ENCODE measurements around the gene MYO1E. TPM values are rescaled to one million over a fixed set of nuclear protein-coding genes. Genes with fewer than 3 reads are reported as not detected.

The MYO1E gene
- total and polyA plus RNA-seq, 2 donors from 2014 or later = 41.9 to 198 TPM

DNA sequence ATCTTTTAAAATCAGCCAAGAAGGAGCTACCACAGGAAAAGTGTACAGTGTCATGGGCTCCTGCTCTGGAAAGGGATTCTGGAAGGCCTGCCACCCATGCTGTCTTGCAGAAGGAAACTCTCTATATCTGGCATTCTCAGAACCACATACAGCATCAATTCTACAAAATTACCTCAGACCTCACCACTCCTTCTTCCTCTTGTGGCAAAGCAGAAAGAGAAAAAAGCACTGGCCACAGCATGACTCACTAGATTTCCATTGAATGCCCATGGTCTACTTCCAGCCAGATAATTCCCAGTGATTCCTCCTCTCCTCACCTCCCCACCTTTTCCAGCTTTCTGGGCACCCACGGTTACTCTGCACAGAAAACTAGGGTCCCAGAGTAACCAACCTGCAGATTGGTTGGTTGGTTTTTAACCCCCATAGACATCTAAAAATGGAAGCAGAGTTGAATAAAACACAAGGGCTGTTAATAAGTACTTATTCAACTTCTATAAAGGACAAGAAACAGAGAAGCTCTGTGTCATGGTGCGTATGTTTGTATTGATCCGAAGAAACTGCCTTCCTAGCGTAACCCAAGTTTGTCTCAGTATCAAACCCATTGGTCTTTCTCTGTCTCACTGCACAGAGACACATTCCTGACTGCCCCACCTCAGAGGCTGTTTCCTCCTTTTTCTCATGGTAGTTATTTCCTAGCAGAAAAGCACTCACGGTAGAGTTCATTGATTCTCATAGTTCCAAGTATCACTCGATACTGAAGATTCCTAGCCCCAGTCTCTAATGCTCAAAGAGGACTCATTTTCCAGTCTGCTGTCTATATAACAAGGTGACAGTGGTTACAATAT lies 98.3 kb downstream of the MYO1E start:
- Histone ChIP-seq H3K27ac (ENCODE audit: low read depth in 2 of 2, low read length in 2 of 2) (no peak overlapping the region), H3K27me3 (ENCODE audit: control insufficient read depth, insufficient read depth, low read length) (no peaks in the 10 kb centered on the region), H3K9me3 (ENCODE audit: control insufficient read depth in 2 of 3, insufficient read depth in 1 of 3, low read length in 3 of 3) (no peaks in the 10 kb centered on the region), H3K4me3 (ENCODE audit: low read length in 3 of 3) (no peak overlapping the region), H3K4me1 (ENCODE audit: control insufficient read depth in 2 of 3, insufficient read depth in 2 of 3, low read depth in 1 of 3, low read length in 3 of 3) (no peaks in the 10 kb centered on the region), H3K36me3 (ENCODE audit: control insufficient read depth in 2 of 3, insufficient read depth in 3 of 3, low read length in 3 of 3) (no peaks in the 10 kb centered on the region), H3K9ac (ENCODE audit: low read length in 3 of 3) (no peak overlapping the region)
- FAIRE-seq = no peak
- no peak for TF ChIP-seq CTCF (IDR thresholded peaks at IDR 0.05; ENCODE audit: borderline replicate concordance, extremely low read depth, insufficient read depth)
- no peak for DNase-seq
- intact Hi-C loops (cut with DNase I) = no loop called here

- Histone ChIP-seq H3K27me3 (ENCODE audit: control insufficient read depth, insufficient read depth, low read length) (no peaks in the 10 kb centered on the region), H3K4me3 (ENCODE audit: low read length in 3 of 3) (no peak overlapping the region), H3K36me3 (ENCODE audit: control insufficient read depth in 2 of 3, insufficient read depth in 3 of 3, low read length in 3 of 3) (no peaks in the 10 kb centered on the region), H3K4me1 (ENCODE audit: control insufficient read depth in 2 of 3, insufficient read depth in 2 of 3, low read depth in 1 of 3, low read length in 3 of 3) (no peaks in the 10 kb centered on the region), H3K27ac (ENCODE audit: low read depth in 2 of 2, low read length in 2 of 2) (no peak overlapping the region), H3K9ac (ENCODE audit: low read length in 3 of 3) (no peak overlapping the region), H3K9me3 (ENCODE audit: control insufficient read depth in 2 of 3, insufficient read depth in 1 of 3, low read length in 3 of 3) (no peaks in the 10 kb centered on the region)
- no peak for TF ChIP-seq CTCF (IDR thresholded peaks at IDR 0.05; ENCODE audit: borderline replicate concordance, extremely low read depth, insufficient read depth)
- FAIRE-seq (no peak), DNase-seq (no peak)
- intact Hi-C loops (cut with DNase I) = no loop called here
These were observed 99.4 kb downstream of the MYO1E start for GRCh38 chr15:59273234-59273633.

DNA sequence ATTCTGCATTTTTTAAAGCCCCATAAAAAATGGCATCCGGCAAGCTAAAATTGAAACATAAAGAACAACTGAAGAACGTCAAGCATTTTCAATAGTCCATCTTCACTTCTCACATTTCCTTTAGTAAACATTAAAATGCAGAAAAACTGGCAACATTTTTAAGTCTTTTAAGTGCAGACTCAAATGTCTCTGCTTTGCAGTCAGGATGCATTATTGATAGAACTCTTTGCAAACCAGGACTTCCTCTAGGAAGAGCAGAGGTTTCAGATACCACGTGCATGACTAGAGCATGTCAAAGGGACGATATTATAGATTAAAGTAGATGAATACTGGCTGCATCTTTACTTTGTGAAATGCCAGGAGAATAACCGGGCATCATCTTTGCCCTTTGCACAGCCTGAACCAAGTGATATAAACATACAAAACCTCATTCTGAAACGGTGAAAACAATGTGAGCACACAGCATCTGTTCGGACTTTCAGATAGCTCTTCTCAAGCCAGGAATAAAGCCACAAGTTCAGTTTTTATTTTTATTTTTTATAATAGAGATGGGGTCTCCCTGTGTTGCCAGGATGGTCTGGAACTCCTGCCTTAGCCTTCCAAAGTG lies 101.0 kb downstream of the MYO1E start:
- DNase-seq = no peak
- H3K9ac ChIP-seq (ENCODE audit: low read length in 3 of 3) = no peak overlapping the region
- no peaks in the 10 kb centered on the region for H3K27me3 ChIP-seq (ENCODE audit: control insufficient read depth, insufficient read depth, low read length)
- H3K36me3 ChIP-seq (ENCODE audit: control insufficient read depth in 2 of 3, insufficient read depth in 3 of 3, low read length in 3 of 3) = no peaks in the 10 kb centered on the region
- no peak for TF ChIP-seq CTCF (IDR thresholded peaks at IDR 0.05; ENCODE audit: borderline replicate concordance, extremely low read depth, insufficient read depth)
- H3K4me1 ChIP-seq (ENCODE audit: control insufficient read depth in 2 of 3, insufficient read depth in 2 of 3, low read depth in 1 of 3, low read length in 3 of 3) = no peaks in the 10 kb centered on the region
- H3K27ac ChIP-seq (ENCODE audit: low read depth in 2 of 2, low read length in 2 of 2) = no peak overlapping the region
- H3K9me3 ChIP-seq (ENCODE audit: control insufficient read depth in 2 of 3, insufficient read depth in 1 of 3, low read length in 3 of 3) = no peaks in the 10 kb centered on the region
- FAIRE-seq = no peak
- H3K4me3 ChIP-seq (ENCODE audit: low read length in 3 of 3) = no peak overlapping the region
- intact Hi-C loops (cut with DNase I) = no loop called here

Data from kidney (tissue), 14 donors.